CD1c-positive myeloid dendritic cell (primary cell): Measurements from ENCODE around the gene EMC6.
"Not testable (repeated sequence)": the region's sequence is repeated elsewhere in the genome, so short reads cannot be mapped to it uniquely, and the experiment has no call there.

Experiments
- DNase-seq: peaks from one replicate; pipeline ENCODE4 v3.0.0-alpha.2; 2016; ENCODE audit errors: extremely low spot score

The EMC6 gene

GRCh38 chr17:3681057-3681456 is 12.4 kb downstream of the EMC6 start:
- no peak for DNase-seq

- DNase-seq: peak; percentile 33
These were observed 13.0 kb downstream of the EMC6 start for GRCh38 chr17:3681565-3681964.

- DNase-seq: no peak
These were observed 13.4 kb downstream of the EMC6 start for GRCh38 chr17:3682033-3682432.

GRCh38 chr17:3683054-3683511 is 14.5 kb downstream of the EMC6 start:
- DNase-seq: peak; percentile 68

- DNase-seq: no peak
These were observed 16.6 kb downstream of the EMC6 start for GRCh38 chr17:3685174-3685573.

GRCh38 chr17:3688027-3688553 is 19.5 kb downstream of the EMC6 start:
- DNase-seq: no peak

GRCh38 chr17:3688852-3689261 is 20.2 kb downstream of the EMC6 start:
- DNase-seq: no peak

GRCh38 chr17:3689262-3690093 is 20.9 kb downstream of the EMC6 start:
- no peak for DNase-seq

GRCh38 chr17:3690094-3690715 is 21.6 kb downstream of the EMC6 start:
- no peak for DNase-seq

GRCh38 chr17:3691617-3692067 is 23.0 kb downstream of the EMC6 start:
- no peak for DNase-seq

- no peak for DNase-seq
These were observed 23.7 kb downstream of the EMC6 start for GRCh38 chr17:3692346-3692745.

GRCh38 chr17:3693141-3693540 is 24.5 kb downstream of the EMC6 start:
- DNase-seq: no peak

- no peak for DNase-seq
These were observed 25.2 kb downstream of the EMC6 start for GRCh38 chr17:3693829-3694231.

- DNase-seq: no peak
These were observed 26.6 kb downstream of the EMC6 start for GRCh38 chr17:3695129-3695722.

- peak; percentile 64 for DNase-seq
These were observed 27.3 kb downstream of the EMC6 start, which contains the start of gene P2RX5 for GRCh38 chr17:3695723-3696411. Gene P2RX5 (minus strand): TSS chr17:3696155. CDS start chr17:3696005, 150 bp downstream.

GRCh38 chr17:3697103-3697476 is 28.5 kb downstream of the EMC6 start:
- DNase-seq: no peak

- DNase-seq: no peak
These were observed 29.5 kb downstream of the EMC6 start for GRCh38 chr17:3698139-3698538.

- no peak for DNase-seq
These were observed 31.3 kb downstream of the EMC6 start for GRCh38 chr17:3699951-3700350.

GRCh38 chr17:3702041-3702539 is 33.5 kb downstream of the EMC6 start:
- DNase-seq: not testable (repeated sequence)

GRCh38 chr17:3704931-3705717 is 36.5 kb downstream of the EMC6 start:
- no peak for DNase-seq

- not testable (repeated sequence) for DNase-seq
These were observed 37.0 kb downstream of the EMC6 start for GRCh38 chr17:3705718-3705984.
